Neural progenitor cell (in vitro differentiated cells): ENCODE data around the gene PHF14.

Source experiments
- EZH2phosphoT487 ChIP-seq: fragments of 200-600 bp; sonication (generic); IDR thresholded peaks from 2 replicates; pipeline ENCODE4 v1.6.1; 2017; ENCODE audit warnings: antibody characterized with exemption
- TF ChIP-seq, protein P1 (sequence below): fragments of 200-600 bp; sonication (generic); IDR thresholded peaks from 2 replicates; pipeline ENCODE4 v1.5.1; 2017; ENCODE audit warnings: antibody characterized with exemption, mild to moderate bottlenecking

DNA sequence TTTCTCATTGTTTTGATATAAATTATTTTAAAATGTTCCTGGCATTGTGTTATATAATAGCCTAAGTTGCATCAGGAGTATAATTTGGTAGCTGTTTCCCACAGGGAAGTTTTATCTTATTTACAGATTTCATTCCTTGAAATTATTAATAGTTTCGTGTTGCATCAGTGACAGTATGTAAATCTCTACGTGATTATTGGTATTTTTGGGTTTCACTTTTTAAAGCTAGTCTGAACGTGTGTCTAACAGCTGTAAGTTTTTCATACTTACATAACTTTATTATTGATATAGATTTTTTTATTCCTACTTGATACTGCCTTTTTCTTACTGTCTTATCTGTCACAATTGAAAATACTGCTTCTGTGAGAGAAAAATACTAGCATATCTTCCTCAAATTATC lies 167.9 kb downstream of the PHF14 start:
- TF ChIP-seq, protein P1, sequence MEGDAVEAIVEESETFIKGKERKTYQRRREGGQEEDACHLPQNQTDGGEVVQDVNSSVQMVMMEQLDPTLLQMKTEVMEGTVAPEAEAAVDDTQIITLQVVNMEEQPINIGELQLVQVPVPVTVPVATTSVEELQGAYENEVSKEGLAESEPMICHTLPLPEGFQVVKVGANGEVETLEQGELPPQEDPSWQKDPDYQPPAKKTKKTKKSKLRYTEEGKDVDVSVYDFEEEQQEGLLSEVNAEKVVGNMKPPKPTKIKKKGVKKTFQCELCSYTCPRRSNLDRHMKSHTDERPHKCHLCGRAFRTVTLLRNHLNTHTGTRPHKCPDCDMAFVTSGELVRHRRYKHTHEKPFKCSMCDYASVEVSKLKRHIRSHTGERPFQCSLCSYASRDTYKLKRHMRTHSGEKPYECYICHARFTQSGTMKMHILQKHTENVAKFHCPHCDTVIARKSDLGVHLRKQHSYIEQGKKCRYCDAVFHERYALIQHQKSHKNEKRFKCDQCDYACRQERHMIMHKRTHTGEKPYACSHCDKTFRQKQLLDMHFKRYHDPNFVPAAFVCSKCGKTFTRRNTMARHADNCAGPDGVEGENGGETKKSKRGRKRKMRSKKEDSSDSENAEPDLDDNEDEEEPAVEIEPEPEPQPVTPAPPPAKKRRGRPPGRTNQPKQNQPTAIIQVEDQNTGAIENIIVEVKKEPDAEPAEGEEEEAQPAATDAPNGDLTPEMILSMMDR: no peak
- TF ChIP-seq EZH2phosphoT487: no peak
